Neutrophil (primary cell): Measurements from ENCODE around the gene EFCAB3.
"Not testable (repeated sequence)": the region's sequence is repeated elsewhere in the genome, so short reads cannot be mapped to it uniquely, and the experiment has no call there.

Source experiments
- H3K27ac ChIP-seq: fragments of 200-600 bp; sonication (generic); 2 replicates; pipeline ENCODE4 v1.5.1; 2016; ENCODE audit warnings: mild to moderate bottlenecking, moderate library complexity
- H3K27me3 ChIP-seq: fragments of 200-600 bp; sonication (generic); 2 replicates; pipeline ENCODE4 v1.6.0; 2016; ENCODE audit warnings: mild to moderate bottlenecking
- H3K36me3 ChIP-seq: fragments of 200-600 bp; sonication (generic); 2 replicates; pipeline ENCODE4 v1.5.1; 2017
- H3K4me1 ChIP-seq, 2 experiments: fragments of 200-600 bp in 1 of 2; sonication (generic) in 1 of 2; 1 replicate in 1 of 2; 2 replicates in 1 of 2; pipeline versions ENCODE4 v1.5.1 to v1.6.1; 2013 to 2016; ENCODE audit warnings: low read depth in 1 of 2, low read length in 1 of 2, mild to moderate bottlenecking in 1 of 2, moderate library complexity in 1 of 2; ENCODE audit not compliant: control insufficient read depth in 1 of 2, insufficient read depth in 1 of 2
- H3K4me3 ChIP-seq, 2 experiments: fragments of 200-600 bp in 1 of 2; sonication (generic) in 1 of 2; 1 replicate in 1 of 2; 2 replicates in 1 of 2; pipeline ENCODE4 v1.5.1; 2013 to 2016; ENCODE audit warnings: low read depth in 1 of 2, low read length in 1 of 2, mild to moderate bottlenecking in 1 of 2, moderate library complexity in 1 of 2
- H3K9me3 ChIP-seq: fragments of 200-600 bp; sonication (generic); 2 replicates; pipeline ENCODE4 v1.5.1; 2016
- CTCF ChIP-seq: fragments of 200-600 bp; sonication (generic); IDR thresholded peaks from 2 replicates; pipeline ENCODE4 v1.5.1; 2016; ENCODE audit warnings: antibody characterized with exemption

Gene EFCAB3

GRCh38 chr17:62388856-62389255 lies 8.5 kb downstream of the EFCAB3 start:
- Histone ChIP-seq H3K9me3 (no peaks in the 10 kb centered on the region), H3K27ac (no peak overlapping the region), H3K27me3 (peaks cover 23% of the 10 kb centered on the region), H3K4me3 (no peak overlapping the region), H3K4me1 (no peaks in the 10 kb centered on the region), H3K36me3 (no peaks in the 10 kb centered on the region)
- TF ChIP-seq CTCF, result no peak

DNA sequence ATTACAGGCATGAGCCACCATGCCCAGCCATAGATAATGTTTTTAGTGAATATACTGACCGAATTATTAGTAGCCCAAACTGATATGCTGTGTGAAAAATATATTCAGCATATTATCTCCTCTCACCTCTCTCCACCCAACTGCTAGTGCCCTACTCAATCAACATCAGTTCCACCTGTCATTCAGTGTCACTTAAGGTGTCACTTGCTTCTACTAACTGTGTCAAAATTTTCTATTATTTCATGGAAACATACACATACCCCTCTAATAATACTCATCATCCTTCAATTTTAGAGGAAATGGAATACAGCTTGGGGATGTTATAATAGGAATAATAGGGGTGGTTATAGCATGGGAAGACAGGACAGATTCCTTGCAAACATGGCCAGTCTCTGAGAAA lies 12.6 kb downstream of the EFCAB3 start:
- Histone ChIP-seq H3K4me3 (no peak overlapping the region), H3K36me3 (no peaks in the 10 kb centered on the region), H3K9me3 (no peaks in the 10 kb centered on the region), H3K27me3 (peaks cover 42% of the 10 kb centered on the region), H3K27ac (no peak overlapping the region), H3K4me1 (no peaks in the 10 kb centered on the region)
- TF ChIP-seq CTCF, result no peak

DNA sequence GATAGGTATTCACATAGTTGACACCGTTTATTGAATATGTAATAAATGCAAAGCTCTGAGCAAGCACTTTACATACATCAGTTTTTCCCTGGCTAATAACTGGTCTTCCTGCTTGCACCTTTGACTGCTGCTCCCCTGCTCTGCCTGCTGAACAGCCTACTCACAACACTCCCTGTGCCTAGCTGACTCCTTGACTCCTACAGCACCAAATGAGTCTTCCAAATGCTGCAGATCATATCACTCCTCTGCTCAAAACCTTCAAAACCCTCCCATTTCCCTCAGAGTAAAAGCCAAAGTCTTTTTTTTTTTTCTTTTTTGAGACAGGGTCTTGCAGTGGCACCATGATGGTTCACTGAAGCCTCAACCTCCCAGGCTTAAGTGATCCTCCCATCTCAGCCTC lies 18.5 kb downstream of the EFCAB3 start:
- no peak overlapping the region for H3K4me3 ChIP-seq
- H3K9me3 ChIP-seq, result no peaks in the 10 kb centered on the region
- H3K27ac ChIP-seq, result no peak overlapping the region
- H3K36me3 ChIP-seq, result no peaks in the 10 kb centered on the region
- no peaks in the 10 kb centered on the region for H3K4me1 ChIP-seq
- peaks cover 23% of the 10 kb centered on the region for H3K27me3 ChIP-seq
- TF ChIP-seq CTCF, result no peak

- no peaks in the 10 kb centered on the region for H3K36me3 ChIP-seq
- no peaks in the 10 kb centered on the region for H3K9me3 ChIP-seq
- H3K27me3 ChIP-seq, result peaks cover 20% of the 10 kb centered on the region
- H3K4me3 ChIP-seq, result no peak overlapping the region
- H3K4me1 ChIP-seq, result no peaks in the 10 kb centered on the region
- no peak overlapping the region for H3K27ac ChIP-seq
- TF ChIP-seq CTCF, result no peak
Observed at GRCh38 chr17:62405451-62405850, 25.1 kb downstream of the EFCAB3 start.

DNA sequence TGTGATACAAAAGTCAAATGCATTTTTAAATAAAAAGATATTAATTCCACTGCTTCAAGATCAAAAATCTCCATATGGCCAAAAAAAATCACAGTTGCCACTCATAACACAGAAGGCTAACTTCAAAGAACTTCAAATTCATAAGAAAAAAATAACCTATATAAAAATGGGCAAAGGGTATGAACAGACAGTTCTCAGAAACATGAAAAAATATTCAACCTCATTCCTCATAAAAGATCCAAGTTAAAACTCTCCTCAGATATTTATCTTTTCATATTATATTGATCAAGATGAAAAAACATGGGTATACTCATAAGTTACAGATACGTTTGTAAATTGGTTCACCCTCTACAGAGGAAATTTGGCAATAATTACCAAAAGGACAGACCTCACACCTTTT lies 32.7 kb downstream of the EFCAB3 start:
- not testable (repeated sequence) for H3K9me3 ChIP-seq, H3K36me3 ChIP-seq, H3K4me3 ChIP-seq, H3K27ac ChIP-seq, H3K4me1 ChIP-seq
- H3K27me3 ChIP-seq, result peaks cover 33% of the 10 kb centered on the region

DNA sequence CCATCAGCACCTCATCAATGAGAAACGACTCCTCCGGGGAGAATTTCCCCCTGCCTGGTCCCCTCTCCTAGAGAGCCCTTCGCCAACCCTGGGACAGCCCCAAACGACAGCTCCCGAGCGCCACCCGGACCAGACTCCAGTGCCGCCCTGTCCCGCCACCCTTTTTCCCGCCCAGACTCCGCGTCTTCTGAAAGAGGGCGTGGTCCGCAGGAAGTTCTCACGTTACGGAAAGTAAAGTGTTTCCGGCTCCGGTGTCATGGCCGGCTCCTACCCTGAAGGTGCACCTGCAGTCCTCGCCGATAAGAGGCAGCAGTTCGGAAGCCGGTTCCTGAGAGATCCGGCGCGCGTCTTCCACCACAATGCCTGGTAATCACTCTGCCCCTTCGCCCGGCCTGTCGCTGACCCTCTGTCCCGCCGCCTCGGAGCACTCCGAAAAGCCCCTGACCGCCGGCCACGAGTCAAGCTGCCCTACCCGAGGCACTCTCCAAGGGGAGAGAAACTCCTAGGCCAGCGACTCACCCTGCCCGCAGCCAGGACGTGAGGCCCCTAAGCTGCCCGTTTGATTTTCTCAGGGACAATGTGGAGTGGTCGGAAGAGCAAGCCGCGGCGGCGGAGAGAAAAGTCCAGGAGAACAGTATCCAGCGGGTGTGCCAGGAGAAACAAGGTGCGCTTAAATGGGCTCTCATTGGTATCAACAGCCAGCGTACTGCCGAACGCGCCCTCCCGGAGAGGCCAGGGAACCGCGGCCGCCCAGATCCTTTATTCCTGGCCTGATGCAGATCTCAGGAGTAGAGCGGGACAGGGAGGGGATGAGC lies 43.5 kb downstream of the EFCAB3 start, which contains the start of gene METTL2A:
Gene METTL2A, plus strand, starts transcription at position 251 of the 815 bp plus-strand sequence. Its CDS starts 6 bp downstream, at position 257.
- Histone ChIP-seq H3K4me3 (peak within 1 kb of the TSS; percentile 69 to 71), H3K4me1 (peaks cover 8 to 11% of the 10 kb centered on the region in 2 experiments), H3K27ac (peak within 1 kb of the TSS; percentile 55)
- peak; percentile 30 for TF ChIP-seq CTCF
- H3K27me3 ChIP-seq, H3K36me3 ChIP-seq, H3K9me3 ChIP-seq: not testable (repeated sequence)

DNA sequence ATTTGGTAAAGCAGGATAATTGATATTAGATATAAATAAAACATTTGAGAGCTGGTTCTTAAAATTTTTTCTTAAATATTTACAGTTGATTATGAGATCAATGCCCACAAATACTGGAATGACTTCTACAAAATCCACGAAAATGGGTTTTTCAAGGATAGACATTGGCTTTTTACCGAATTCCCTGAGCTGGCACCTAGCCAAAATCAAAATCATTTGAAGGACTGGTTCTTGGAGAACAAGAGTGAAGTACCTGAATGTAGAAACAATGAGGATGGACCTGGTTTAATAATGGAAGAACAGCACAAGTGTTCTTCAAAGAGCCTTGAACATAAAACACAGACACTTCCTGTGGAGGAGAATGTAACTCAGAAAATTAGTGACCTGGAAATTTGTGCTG lies 45.9 kb downstream of the EFCAB3 start:
- not testable (repeated sequence) for H3K27me3 ChIP-seq, H3K36me3 ChIP-seq, H3K27ac ChIP-seq, H3K9me3 ChIP-seq, H3K4me3 ChIP-seq
- H3K4me1 ChIP-seq, result peaks cover 8 to 11% of the 10 kb centered on the region in 2 experiments

GRCh38 chr17:62435251-62435650 lies 54.9 kb downstream of the EFCAB3 start:
- not testable (repeated sequence) for H3K9me3 ChIP-seq, H3K27me3 ChIP-seq, H3K36me3 ChIP-seq, H3K27ac ChIP-seq, H3K4me3 ChIP-seq, H3K4me1 ChIP-seq

DNA sequence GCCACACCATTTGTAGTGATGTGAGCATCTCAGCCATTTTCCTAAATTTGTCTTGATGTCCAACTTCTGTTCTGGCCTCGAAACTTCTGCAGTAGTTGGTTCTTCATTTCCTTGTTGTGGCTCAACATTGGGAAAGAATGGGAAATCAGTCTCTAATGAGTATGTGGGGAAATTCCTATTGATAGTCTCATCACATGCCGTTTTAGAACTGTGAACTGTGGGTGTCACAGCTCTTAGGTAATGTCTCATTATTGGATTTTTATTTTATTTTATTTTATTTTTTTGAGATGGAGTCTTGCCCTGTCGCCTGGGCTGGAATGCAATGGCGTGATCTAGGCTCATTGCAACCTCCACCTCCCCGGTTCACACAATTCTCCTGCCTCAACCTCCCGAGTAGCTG lies 60.8 kb downstream of the EFCAB3 start:
- not testable (repeated sequence) for H3K27ac ChIP-seq, H3K4me1 ChIP-seq, H3K9me3 ChIP-seq, H3K27me3 ChIP-seq, H3K4me3 ChIP-seq
- peaks cover 29% of the 10 kb centered on the region for H3K36me3 ChIP-seq
